Dendritic cell treated with granulocyte-macrophage colony-stimulating factor and Interleukin-4, amounts not matched to agents 40 ng/mL and 50 ng/mL, for 4 days (primary cell): Measurements from ENCODE around the gene SLC15A3.
"Not testable (repeated sequence)": the region's sequence is repeated elsewhere in the genome, so short reads cannot be mapped to it uniquely, and the experiment has no call there.

Source experiments
- H3K27ac Mint-ChIP-seq: one replicate; pipeline ENCODE4 v1.8.0; 2022; ENCODE audit warnings: mild to moderate bottlenecking, mixed read lengths
- H3K27me3 Mint-ChIP-seq: one replicate; pipeline ENCODE4 v1.8.0; 2022; ENCODE audit warnings: mild to moderate bottlenecking, mixed read lengths
- H3K36me3 Mint-ChIP-seq: one replicate; pipeline ENCODE4 v1.8.0; 2022; ENCODE audit warnings: low read depth, mixed read lengths
- H3K4me1 Mint-ChIP-seq: one replicate; pipeline ENCODE4 v1.8.0; 2022; ENCODE audit warnings: low read depth, mixed read lengths
- H3K4me3 Mint-ChIP-seq: one replicate; pipeline ENCODE4 v1.8.0; 2022; ENCODE audit warnings: mild to moderate bottlenecking, moderate library complexity, mixed read lengths
- H3K9me3 Mint-ChIP-seq: one replicate; pipeline ENCODE4 v1.8.0; 2022; ENCODE audit warnings: mixed read lengths
- intact Hi-C: fragments of 100-400 bp; cut with micrococcal nuclease; formaldehyde crosslinking; loops from one replicate; pipeline ENCODE4 v1.15.0; 2022

SLC15A3 gene

DNA sequence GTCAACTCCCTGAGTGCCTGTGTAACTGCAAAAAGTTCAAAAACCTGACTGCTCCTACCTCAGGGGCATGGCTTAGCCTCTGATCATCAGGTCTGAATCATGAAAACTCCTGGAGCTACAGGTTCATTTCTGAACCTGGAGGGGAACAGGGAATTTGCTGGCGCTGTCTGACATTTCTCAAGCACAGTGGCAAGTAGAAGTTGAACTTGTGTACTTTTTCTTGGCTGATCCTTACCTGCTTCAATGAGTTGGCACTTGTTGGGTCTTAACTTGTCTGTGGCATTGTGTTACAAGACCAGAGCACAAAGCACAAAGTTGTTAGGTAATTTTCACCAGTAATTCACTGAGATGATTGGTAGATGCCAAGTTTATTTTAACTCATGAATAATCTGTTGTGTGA lies 34.7 kb downstream of the SLC15A3 start:
- intact Hi-C loops, result no loop called here
- Mint-ChIP-seq H3K27ac (no peak overlapping the region), H3K9me3 (no peaks in the 10 kb centered on the region), H3K27me3 (peaks cover 4% of the 10 kb centered on the region), H3K36me3 (peaks cover 42% of the 10 kb centered on the region), H3K4me1 (peaks cover 61% of the 10 kb centered on the region), H3K4me3 (no peak overlapping the region)

DNA sequence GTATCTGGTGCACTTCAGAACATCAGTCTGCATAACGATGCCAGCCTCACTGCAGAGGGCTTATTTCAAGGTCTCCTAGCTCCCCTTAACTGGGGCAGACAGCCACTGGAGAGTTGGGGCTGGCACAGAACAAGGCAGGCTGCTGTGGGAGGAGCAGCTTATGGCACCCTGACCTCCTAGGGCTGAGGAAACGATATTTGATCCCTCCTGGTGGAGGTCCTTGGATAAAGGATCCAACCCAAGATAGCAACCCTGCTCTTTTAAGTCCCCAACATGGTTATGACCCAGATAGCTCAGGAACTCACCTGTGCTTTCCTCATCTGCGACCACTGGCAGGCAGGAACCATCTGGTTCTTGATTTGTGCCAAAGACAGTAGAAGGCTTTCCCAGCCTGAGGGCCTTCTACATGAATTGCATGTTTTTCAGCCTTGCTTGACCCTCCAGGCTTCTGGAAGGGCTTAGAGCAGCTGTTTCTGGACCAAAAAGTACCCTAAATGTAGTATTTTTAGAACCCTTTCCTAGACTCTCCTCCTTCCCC lies 35.2 kb downstream of the SLC15A3 start:
- H3K4me3 Mint-ChIP-seq, result no peak overlapping the region
- H3K9me3 Mint-ChIP-seq, result no peaks in the 10 kb centered on the region
- H3K27ac Mint-ChIP-seq, result no peak overlapping the region
- intact Hi-C loops, result no loop called here
- H3K36me3 Mint-ChIP-seq, result peaks cover 36% of the 10 kb centered on the region
- peaks cover 2% of the 10 kb centered on the region for H3K27me3 Mint-ChIP-seq
- H3K4me1 Mint-ChIP-seq, result peaks cover 67% of the 10 kb centered on the region

DNA sequence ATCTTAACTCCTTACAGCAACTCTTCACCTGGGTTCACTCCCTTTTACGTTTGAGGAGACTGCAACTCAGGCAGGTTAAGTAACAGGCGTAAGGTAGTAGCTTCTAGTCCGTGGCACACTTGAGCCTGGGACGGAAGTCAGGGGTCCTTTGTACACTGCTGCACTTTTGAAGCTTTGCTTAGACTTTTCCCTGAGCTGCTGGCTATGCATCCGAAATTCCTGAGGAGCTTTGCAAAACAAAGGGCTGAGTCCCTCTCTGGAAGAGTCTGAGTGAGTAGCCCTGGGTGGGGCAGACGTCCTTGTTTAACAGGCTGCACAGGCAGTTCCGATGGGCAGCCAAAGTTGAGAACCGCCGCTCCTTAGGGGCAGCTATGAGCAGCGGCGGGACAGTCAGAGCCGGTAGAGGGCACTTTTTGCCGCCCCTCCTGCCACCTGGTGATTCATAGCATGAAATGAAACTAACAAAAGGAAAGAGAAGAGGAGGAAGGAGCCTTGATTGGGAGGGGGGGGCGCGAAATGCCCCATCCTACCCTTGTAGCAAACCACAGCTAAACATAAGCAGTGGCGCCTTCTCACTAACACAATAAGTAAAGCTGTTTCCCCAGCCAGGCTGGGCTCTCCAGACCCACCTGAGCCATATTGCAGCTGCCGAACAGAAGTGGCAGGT lies 36.6 kb downstream of the SLC15A3 start:
- Mint-ChIP-seq H3K4me1 (peaks cover 80% of the 10 kb centered on the region), H3K27me3 (no peaks in the 10 kb centered on the region), H3K36me3 (peaks cover 23% of the 10 kb centered on the region), H3K27ac (peak overlapping the region; percentile 95), H3K4me3 (peak overlapping the region; percentile 100), H3K9me3 (no peaks in the 10 kb centered on the region)
- intact Hi-C loops, result no loop called here

DNA sequence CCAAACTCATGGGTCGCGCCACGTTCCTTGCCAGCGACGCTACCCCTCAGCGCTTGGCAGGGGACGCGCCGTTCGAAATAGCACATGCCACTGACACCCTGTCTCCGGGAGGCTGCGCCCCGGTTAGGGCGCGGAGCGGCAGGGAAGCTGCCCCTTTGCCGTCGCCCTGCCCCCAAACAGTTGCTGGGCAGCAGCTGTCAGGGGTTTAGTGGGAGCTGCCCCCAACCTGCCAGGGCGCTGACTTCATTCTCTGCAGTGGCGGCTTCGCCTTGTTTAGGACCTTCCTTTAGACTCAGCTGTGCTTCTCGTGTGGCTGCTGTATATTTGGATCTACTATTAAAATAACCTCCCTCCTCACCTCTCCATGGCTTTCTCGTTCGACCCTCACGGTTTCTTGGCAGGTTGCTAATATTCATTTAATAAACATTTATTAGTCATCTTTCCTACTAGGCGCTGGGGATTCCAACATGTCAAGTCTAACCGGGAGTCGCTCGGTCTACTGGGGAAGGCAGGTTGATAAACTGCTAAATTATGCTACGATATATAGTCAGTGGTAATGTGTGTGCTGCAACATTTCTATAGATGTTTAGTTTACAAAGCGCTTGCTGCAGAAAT lies 37.2 kb downstream of the SLC15A3 start:
- Mint-ChIP-seq H3K4me1 (peaks cover 82% of the 10 kb centered on the region), H3K27ac (peak overlapping the region; percentile 95), H3K9me3 (peaks cover 2% of the 10 kb centered on the region), H3K36me3 (peaks cover 16% of the 10 kb centered on the region), H3K27me3 (no peaks in the 10 kb centered on the region), H3K4me3 (peak overlapping the region; percentile 100)
- intact Hi-C loops, result loop anchor here (5.0 kb wide), 1 partner anchor 38 kb away; the partner anchor contains the start of gene SLC15A3

DNA sequence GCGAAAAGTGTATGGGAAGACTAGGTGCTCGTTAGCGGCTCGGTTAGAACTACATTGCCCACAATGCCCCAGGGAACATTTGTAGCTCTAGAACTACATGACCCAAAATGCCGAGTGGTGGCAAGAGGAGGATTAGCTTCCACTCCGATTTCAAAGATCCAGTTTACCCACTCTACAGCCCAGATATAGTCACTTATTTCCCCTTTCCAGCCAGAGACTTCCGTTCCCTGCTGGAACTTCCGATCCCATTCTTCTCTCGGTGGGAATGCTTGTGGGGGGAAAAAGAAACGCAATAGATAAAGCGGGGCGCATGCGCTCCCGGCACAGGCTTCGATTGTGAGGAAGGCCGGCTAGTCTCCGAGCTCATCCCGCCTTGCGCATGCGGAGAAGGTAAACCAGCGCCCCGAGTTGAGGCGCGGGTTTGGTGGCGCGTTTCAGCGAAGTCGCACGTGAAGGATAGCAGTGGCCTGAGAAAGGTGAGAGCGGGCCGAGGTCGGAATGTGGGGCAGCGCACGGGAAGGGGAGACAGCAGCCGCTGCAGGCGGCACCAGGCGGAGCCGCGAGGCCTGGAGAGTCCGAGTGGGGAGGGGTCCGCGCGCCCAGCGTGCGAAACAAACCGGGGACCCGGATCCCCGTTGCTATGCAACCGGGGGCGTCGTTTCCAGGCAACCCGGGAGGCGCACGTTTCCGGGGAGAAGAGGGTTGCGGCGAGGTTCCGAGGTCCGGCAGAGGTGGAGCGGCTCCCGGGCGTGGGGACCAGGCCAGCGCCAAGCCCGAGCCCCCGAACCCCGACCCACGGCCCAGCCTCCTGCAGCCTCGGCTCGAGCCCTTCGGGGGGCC lies 38.0 kb downstream of the SLC15A3 start, which contains the start of gene TMEM109:
TSS of gene TMEM109 (plus strand) at position 366 of the 840 bp plus-strand sequence. CDS start 5,536 bp downstream, outside the sequence.
- peaks cover 18% of the 10 kb centered on the region for H3K36me3 Mint-ChIP-seq
- H3K9me3 Mint-ChIP-seq, result peaks cover 8% of the 10 kb centered on the region
- peak within 1 kb of the TSS; percentile 100 for H3K4me3 Mint-ChIP-seq
- intact Hi-C loops, result loop anchor here (5.0 kb wide), 1 partner anchor 38 kb away; the partner anchor contains the start of gene SLC15A3
- peak within 1 kb of the TSS; percentile 95 for H3K27ac Mint-ChIP-seq
- no peaks in the 10 kb centered on the region for H3K27me3 Mint-ChIP-seq
- peaks cover 83% of the 10 kb centered on the region for H3K4me1 Mint-ChIP-seq

DNA sequence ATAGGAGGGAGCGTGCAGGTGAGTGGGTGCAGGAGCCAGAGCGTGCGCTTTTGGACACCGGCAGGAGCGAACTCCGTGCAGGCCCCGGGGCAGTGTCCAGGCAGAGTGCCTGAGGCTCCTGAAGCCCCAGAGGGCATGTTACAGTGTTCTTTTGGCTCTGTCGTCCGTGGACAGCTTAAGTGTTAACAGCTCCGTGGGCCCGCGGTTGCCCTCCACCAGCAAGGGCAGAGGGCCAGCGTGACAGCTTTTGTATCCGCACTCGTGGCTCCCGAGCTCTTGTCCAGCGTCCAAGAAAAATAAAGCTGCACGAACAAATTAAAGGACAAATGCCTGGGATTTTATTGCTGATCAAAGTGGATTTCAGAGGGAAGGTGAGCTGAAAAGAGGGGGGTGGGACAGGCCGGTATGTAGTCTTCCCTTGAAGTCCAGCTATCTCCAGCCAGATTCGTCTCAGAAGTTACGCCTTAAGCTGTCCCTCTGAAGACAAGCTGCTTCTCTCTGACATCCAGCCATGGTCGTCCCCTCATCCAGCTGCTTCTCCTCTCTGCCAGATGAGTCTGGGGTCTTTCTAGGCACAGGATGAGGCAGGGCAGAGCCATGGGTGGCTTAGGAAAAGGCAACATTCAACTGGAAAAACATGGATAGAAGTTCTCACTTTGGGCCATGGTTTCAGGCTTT lies 39.0 kb downstream of the SLC15A3 start:
- Mint-ChIP-seq H3K4me1 (peaks cover 83% of the 10 kb centered on the region), H3K27ac (peak overlapping the region; percentile 95), H3K9me3 (peaks cover 17% of the 10 kb centered on the region), H3K27me3 (no peaks in the 10 kb centered on the region), H3K4me3 (no peak overlapping the region), H3K36me3 (peaks cover 24% of the 10 kb centered on the region)
- intact Hi-C loops, result loop anchor here (5.0 kb wide), 1 partner anchor 39 kb away; the partner anchor contains the start of gene SLC15A3

DNA sequence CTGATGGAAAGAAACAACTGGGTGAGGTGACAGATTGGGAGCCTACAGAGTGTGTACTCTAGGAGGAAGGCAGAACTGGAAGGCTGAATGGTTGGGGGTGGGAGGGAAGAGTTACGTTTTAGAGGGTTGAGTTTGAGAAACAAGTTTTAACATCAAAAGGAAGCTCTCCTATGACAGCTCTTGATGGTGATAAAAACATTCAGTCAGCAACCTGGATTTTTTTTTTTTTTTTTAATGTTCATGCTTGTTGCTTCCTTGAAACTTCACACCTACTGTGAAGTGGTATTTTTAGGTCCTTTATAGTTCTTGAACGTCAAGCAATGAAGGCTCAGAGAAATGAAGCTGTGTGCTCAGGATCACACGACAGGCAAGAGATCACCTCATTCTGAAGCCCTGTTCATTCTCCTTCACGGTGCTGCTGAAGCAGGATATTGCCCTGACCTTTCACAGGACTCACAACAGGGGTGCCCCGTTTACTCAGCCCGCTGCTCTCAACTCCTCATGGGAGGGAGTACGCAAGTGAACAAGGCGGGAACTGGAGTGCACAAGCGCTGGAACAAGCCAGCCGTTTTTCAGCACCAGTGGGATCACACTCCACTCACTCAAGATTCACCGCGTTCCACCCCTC lies 39.6 kb downstream of the SLC15A3 start:
- Mint-ChIP-seq H3K4me3 (no peak overlapping the region), H3K4me1 (peaks cover 89% of the 10 kb centered on the region), H3K27ac (peak overlapping the region; percentile 91), H3K36me3 (peaks cover 24% of the 10 kb centered on the region), H3K27me3 (no peaks in the 10 kb centered on the region), H3K9me3 (peaks cover 17% of the 10 kb centered on the region)
- intact Hi-C loops, result loop anchor here (5.0 kb wide), 1 partner anchor 40 kb away; the partner anchor contains the start of gene SLC15A3

DNA sequence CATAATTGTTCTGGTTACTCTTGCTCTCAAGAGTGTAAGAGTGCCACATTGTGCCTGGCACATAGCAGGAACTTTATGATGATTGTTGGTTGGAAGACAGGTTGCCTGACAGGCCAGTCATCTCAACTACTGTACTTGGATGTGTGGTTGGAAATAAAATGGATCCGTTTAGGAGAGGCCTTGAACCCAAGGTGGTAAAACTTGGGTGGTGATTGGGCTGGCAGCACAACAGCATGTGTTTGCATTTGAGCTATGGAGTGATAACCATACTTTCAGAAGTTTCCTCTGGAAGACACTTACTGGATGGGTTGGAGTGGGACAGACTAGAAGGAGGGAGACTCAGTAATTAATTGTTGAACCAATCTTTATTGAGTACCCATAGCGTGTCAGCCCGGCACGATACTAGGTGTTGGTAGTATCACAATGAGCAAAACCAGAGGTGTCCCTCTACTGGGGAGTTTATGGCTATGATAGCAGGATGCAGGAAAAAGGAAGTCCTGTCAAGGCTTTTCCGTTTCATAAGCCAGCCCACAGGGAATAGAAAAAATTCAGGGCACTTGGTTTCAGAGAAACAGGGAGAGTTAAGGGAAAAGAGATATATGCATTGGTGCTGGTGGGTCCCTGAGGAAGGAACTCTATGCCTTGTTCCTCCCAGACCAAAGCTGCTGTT lies 41.1 kb downstream of the SLC15A3 start:
- Mint-ChIP-seq H3K27ac (peak overlapping the region; percentile 91), H3K4me1 (peaks cover 84% of the 10 kb centered on the region), H3K36me3 (peaks cover 29% of the 10 kb centered on the region), H3K4me3 (no peak overlapping the region), H3K9me3 (peaks cover 17% of the 10 kb centered on the region), H3K27me3 (no peaks in the 10 kb centered on the region)
- intact Hi-C loops, result loop anchor here (5.0 kb wide), 1 partner anchor 41 kb away; the partner anchor contains the start of gene SLC15A3

DNA sequence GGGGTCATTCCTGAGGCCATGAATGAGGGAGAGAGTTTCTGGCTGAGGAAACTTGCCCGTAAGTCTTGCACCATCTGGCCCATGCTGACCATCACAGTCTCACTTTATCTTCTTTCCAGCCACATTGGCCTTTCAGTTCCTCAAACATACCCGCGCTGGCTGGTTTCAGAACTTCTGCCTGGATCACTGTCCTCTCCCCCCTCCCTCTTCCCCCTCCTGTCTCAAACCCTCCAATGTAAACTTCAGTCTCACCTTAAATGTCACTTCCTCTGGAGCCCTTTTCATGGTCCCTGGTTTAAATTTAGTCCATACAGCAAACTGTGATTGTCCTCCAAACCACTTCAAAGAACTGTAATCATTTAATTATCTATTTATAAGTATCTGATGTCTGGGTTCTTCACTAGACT lies 41.7 kb downstream of the SLC15A3 start:
- Mint-ChIP-seq H3K4me1 (peaks cover 83% of the 10 kb centered on the region), H3K27me3 (no peaks in the 10 kb centered on the region), H3K36me3 (peaks cover 27% of the 10 kb centered on the region), H3K9me3 (peaks cover 17% of the 10 kb centered on the region), H3K27ac (peak overlapping the region; percentile 91), H3K4me3 (no peak overlapping the region)
- intact Hi-C loops, result loop anchor here (5.0 kb wide), 1 partner anchor 42 kb away; the partner anchor contains the start of gene SLC15A3

DNA sequence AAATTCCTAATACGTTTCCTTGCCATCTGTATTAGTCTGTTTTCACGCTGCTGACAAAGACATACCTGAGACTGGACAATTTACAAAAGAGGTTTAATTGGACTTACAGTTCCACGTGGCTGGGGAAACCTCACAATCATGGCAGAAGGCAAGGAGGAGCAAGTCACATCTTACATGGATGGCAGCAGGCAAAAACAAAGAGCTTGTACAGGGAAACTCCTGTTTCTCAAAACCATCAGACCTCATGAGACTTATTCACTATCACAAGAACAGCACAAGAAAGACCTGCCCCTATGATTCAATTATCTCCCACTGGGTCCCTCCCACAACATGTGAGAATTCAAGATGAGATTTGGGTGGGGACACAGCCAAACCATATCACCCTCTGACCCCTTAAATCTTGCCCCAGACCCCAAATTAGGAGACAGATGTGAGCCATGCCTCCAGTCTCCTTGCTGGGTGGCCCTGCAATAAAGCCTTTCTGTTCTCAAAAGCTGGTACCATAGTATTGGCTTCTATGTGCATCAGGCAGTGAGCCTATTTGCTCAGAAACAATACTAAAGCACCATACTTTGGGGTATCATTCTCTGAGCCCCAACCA lies 42.2 kb downstream of the SLC15A3 start:
- H3K4me3 Mint-ChIP-seq, H3K27me3 Mint-ChIP-seq: not testable (repeated sequence)
- peaks cover 27% of the 10 kb centered on the region for H3K36me3 Mint-ChIP-seq
- H3K27ac Mint-ChIP-seq, result peak overlapping the region; percentile 91
- peaks cover 85% of the 10 kb centered on the region for H3K4me1 Mint-ChIP-seq
- H3K9me3 Mint-ChIP-seq, result peaks cover 17% of the 10 kb centered on the region
- intact Hi-C loops, result loop anchor here (5.0 kb wide), 1 partner anchor 43 kb away; the partner anchor contains the start of gene SLC15A3

DNA sequence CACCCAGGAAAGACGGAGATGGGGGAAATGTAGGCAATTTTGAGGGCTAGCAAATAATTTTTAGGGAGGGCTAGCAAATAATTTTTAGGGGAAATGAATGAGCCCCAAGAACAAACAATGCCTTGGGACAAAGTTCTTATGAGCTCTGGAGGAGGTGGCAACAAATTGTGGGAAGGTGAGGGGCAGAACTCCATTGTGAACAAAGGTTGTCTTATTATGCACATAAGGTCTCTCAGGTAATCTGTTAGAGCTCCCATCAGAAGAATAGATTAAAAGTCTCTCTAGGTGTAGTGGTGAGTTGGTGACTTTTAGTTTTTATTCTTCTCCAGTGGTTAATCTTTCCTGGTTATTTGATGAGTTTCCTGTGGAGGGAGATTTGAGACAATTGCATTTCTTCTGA lies 43.2 kb downstream of the SLC15A3 start:
- peak overlapping the region; percentile 91 for H3K27ac Mint-ChIP-seq
- peaks cover 17% of the 10 kb centered on the region for H3K9me3 Mint-ChIP-seq
- peaks cover 87% of the 10 kb centered on the region for H3K4me1 Mint-ChIP-seq
- no peak overlapping the region for H3K4me3 Mint-ChIP-seq
- H3K27me3 Mint-ChIP-seq, result no peaks in the 10 kb centered on the region
- peaks cover 23% of the 10 kb centered on the region for H3K36me3 Mint-ChIP-seq
- intact Hi-C loops, result no loop called here
